H1 (cell line): ENCODE data around the gene PTPA. TPM values are rescaled to one million over a fixed set of nuclear protein-coding genes. Genes with fewer than 3 reads are reported as not detected.

ENCODE experiments used
- CTCF ChIA-PET: fragments of 300-600 bp; sonication (Branson Sonifier 250); formaldehyde crosslinking; loops from one replicate; lab custom pipeline; 2021; ENCODE audit not compliant: partially characterized antibody; lab: Charles Lee
- POLR2A ChIA-PET: fragments of 300-600 bp; sonication (Branson Sonifier 250); formaldehyde crosslinking; loops from one replicate; lab custom pipeline; 2021; ENCODE audit warnings: inconsistent platforms; ENCODE audit not compliant: partially characterized antibody; lab: Charles Lee
- DNase-seq, 2 experiments: peaks; one replicate each; pipeline versions ENCODE4 v3.0.0 to v3.0.0-alpha.2; 2010 to 2022; ENCODE audit warnings: low spot score in 2 of 2, low read depth in 1 of 2, mixed read lengths in 1 of 2
- FAIRE-seq: peaks from 2 replicates; lab custom pipeline; 2011; peaks lifted over from hg19 to GRCh38; lab: Jason Lieb, UNC
- H2AFZ ChIP-seq: 2 replicates; pipeline ENCODE4 v1.8.1; 2012; ENCODE audit warnings: low read length, inconsistent platforms
- H2AK5ac ChIP-seq: 2 replicates; pipeline ENCODE4 v1.6.1; 2013; ENCODE audit warnings: low read depth, low read length
- H2BK120ac ChIP-seq: replicated peaks from 2 replicates; pipeline ENCODE3; 2013; ENCODE audit warnings: low read depth, low read length, inconsistent platforms
- H2BK12ac ChIP-seq: 2 replicates; pipeline ENCODE4 v1.6.1; 2013; ENCODE audit warnings: low read depth, low read length
- H2BK15ac ChIP-seq: 2 replicates; pipeline ENCODE4 v1.6.1; 2013; ENCODE audit warnings: low read length
- H2BK20ac ChIP-seq: 2 replicates; pipeline ENCODE4 v1.6.1; 2013; ENCODE audit warnings: low read length
- H2BK5ac ChIP-seq: 2 replicates; pipeline ENCODE4 v1.6.1; 2013; ENCODE audit warnings: low read depth, low read length
- H3K14ac ChIP-seq: 2 replicates; pipeline ENCODE4 v1.6.1; 2013; ENCODE audit warnings: inconsistent platforms; ENCODE audit not compliant: insufficient read length
- H3K18ac ChIP-seq: 2 replicates; pipeline ENCODE4 v1.6.1; 2013; ENCODE audit warnings: low read length; ENCODE audit errors: extremely low read depth
- H3K23ac ChIP-seq: 2 replicates; pipeline ENCODE4 v1.6.1; 2013; ENCODE audit warnings: inconsistent platforms; ENCODE audit not compliant: insufficient read length
- H3K23me2 ChIP-seq: 2 replicates; pipeline ENCODE4 v1.6.1; 2013; ENCODE audit warnings: low read depth, low read length
- H3K27ac ChIP-seq: 2 replicates; pipeline ENCODE4 v1.6.1; 2011; ENCODE audit warnings: low read depth, low read length, inconsistent platforms
- H3K27me3 ChIP-seq, 4 experiments: replicated peaks in 1 of 4; 1 replicate in 1 of 4; 2 replicates in 3 of 4; pipeline versions ENCODE4 v1.6.1 to v1.8.1; 2011 to 2013; ENCODE audit warnings: low read length in 3 of 4, mild to moderate bottlenecking in 3 of 4, inconsistent platforms in 2 of 4, mixed read lengths in 2 of 4, moderate library complexity in 1 of 4; ENCODE audit not compliant: control insufficient read depth in 3 of 4, insufficient read depth in 3 of 4; ENCODE audit errors: extremely low read depth in 1 of 4
- H3K36me3 ChIP-seq, 4 experiments: 2 replicates each; pipeline versions ENCODE4 v1.6.1 to v1.8.1; 2011 to 2013; ENCODE audit warnings: mild to moderate bottlenecking in 4 of 4, low read length in 3 of 4, moderate library complexity in 2 of 4, control low read depth in 1 of 4, inconsistent platforms in 1 of 4; ENCODE audit not compliant: insufficient read depth in 4 of 4, control insufficient read depth in 2 of 4
- H3K4ac ChIP-seq: replicated peaks from 2 replicates; pipeline ENCODE3; 2013; ENCODE audit warnings: low read length, low read depth, mixed read lengths, inconsistent platforms; ENCODE audit not compliant: insufficient read length
- H3K4me1 ChIP-seq, 4 experiments: replicated peaks in 1 of 4; 1 replicate in 1 of 4; 2 replicates in 3 of 4; pipeline versions ENCODE4 v1.6.1 to v1.8.1; 2011 to 2013; ENCODE audit warnings: low read length in 3 of 4, inconsistent platforms in 2 of 4, mixed read lengths in 1 of 4; ENCODE audit not compliant: insufficient read depth in 4 of 4, control insufficient read depth in 3 of 4
- H3K4me2 ChIP-seq, 2 experiments: 2 replicates each; pipeline versions ENCODE4 v1.6.1 to v1.8.1; 2011 to 2013; ENCODE audit warnings: low read depth in 2 of 2, low read length in 2 of 2, control low read depth in 1 of 2, inconsistent platforms in 1 of 2, mild to moderate bottlenecking in 1 of 2; ENCODE audit not compliant: insufficient read depth in 1 of 2
- H3K4me3 ChIP-seq, 4 experiments: fragments of 200-600, 300-600 bp in 1 of 4; sonication (generic), shearing (Covaris generic), sonication (Bioruptor Twin) in 1 of 4; 2 replicates each; pipeline versions ENCODE4 v1.5.1 to v1.8.1; 2011 to 2016; ENCODE audit warnings: low read length in 4 of 4, low read depth in 3 of 4, control low read depth in 2 of 4, inconsistent platforms in 2 of 4, mild to moderate bottlenecking in 2 of 4, mixed read lengths in 1 of 4, moderate library complexity in 1 of 4; ENCODE audit not compliant: insufficient read depth in 2 of 4; ENCODE audit errors: extremely low read depth in 1 of 4
- H3K56ac ChIP-seq: replicated peaks from 2 replicates; pipeline ENCODE3; 2013; ENCODE audit warnings: low read depth, mild to moderate bottlenecking, mixed read lengths, low read length, inconsistent platforms; ENCODE audit not compliant: insufficient read length
- H3K79me1 ChIP-seq: 2 replicates; pipeline ENCODE4 v1.6.1; 2013; ENCODE audit warnings: low read depth, low read length, control low read depth
- H3K79me2 ChIP-seq, 2 experiments: 2 replicates each; pipeline versions ENCODE4 v1.6.1 to v1.8.1; 2012 to 2013; ENCODE audit warnings: low read length in 2 of 2, mild to moderate bottlenecking in 2 of 2, inconsistent platforms in 1 of 2; ENCODE audit not compliant: insufficient read depth in 2 of 2, control insufficient read depth in 1 of 2
- H3K9ac ChIP-seq, 4 experiments: replicated peaks in 1 of 4; 1 replicate in 1 of 4; 2 replicates in 3 of 4; pipeline versions ENCODE4 v1.6.1 to v1.8.1; 2011 to 2013; ENCODE audit warnings: low read depth in 3 of 4, low read length in 3 of 4, control low read depth in 2 of 4, mild to moderate bottlenecking in 2 of 4, moderate library complexity in 2 of 4, inconsistent platforms in 1 of 4; ENCODE audit errors: extremely low read depth in 1 of 4
- H3K9me3 ChIP-seq, 2 experiments: 2 replicates each; pipeline versions ENCODE4 v1.6.1 to v1.8.1; 2012 to 2013; ENCODE audit warnings: mild to moderate bottlenecking in 2 of 2, moderate library complexity in 2 of 2, control low read depth in 1 of 2, inconsistent platforms in 1 of 2, low read depth in 1 of 2, low read length in 1 of 2, mixed read lengths in 1 of 2; ENCODE audit not compliant: insufficient read depth in 2 of 2
- H4K20me1 ChIP-seq, 2 experiments: replicated peaks in 1 of 2; 2 replicates each; pipeline versions ENCODE3 to v1.8.1; 2011 to 2013; ENCODE audit warnings: inconsistent platforms in 2 of 2, low read length in 2 of 2, mild to moderate bottlenecking in 1 of 2; ENCODE audit not compliant: insufficient read depth in 2 of 2, control insufficient read depth in 1 of 2
- H4K5ac ChIP-seq: 2 replicates; pipeline ENCODE4 v1.6.1; 2013; ENCODE audit warnings: low read length, low read depth, mixed read lengths, inconsistent platforms; ENCODE audit not compliant: insufficient read length
- H4K8ac ChIP-seq: 2 replicates; pipeline ENCODE4 v1.8.0; 2013; ENCODE audit warnings: mild to moderate bottlenecking, moderate library complexity, low read length, inconsistent platforms; ENCODE audit not compliant: insufficient read depth; ENCODE audit errors: extremely low read depth
- H4K91ac ChIP-seq: replicated peaks from 2 replicates; pipeline ENCODE3; 2013; ENCODE audit warnings: low read length, mixed read lengths, inconsistent platforms; ENCODE audit not compliant: insufficient read length
- CBX5 ChIP-seq: fragments of 300-800, 300-1000 bp; sonication (generic); IDR thresholded peaks from 2 replicates; pipeline ENCODE4 v1.7.1; 2016; ENCODE audit warnings: antibody characterized with exemption, low read length, low read depth
- CBX8 ChIP-seq: fragments of 300-800, 300-1000 bp; sonication (generic); IDR thresholded peaks from 2 replicates; pipeline ENCODE4 v1.7.1; 2016; ENCODE audit warnings: low read depth, low read length, borderline replicate concordance
- EGR1 ChIP-seq: IDR thresholded peaks from 2 replicates; pipeline ENCODE4 v1.6.1; 2011; ENCODE audit warnings: low read depth, low read length, borderline replicate concordance
- EP300 ChIP-seq, 2 experiments: IDR thresholded peaks; 1 replicate in 1 of 2; 2 replicates in 1 of 2; pipeline ENCODE4 v1.6.1; 2011 to 2012; ENCODE audit warnings: low read depth in 2 of 2, low read length in 2 of 2, mild to moderate bottlenecking in 2 of 2, borderline replicate concordance in 1 of 2, inconsistent platforms in 1 of 2, moderate library complexity in 1 of 2
- KDM1A ChIP-seq: fragments of 200-600, 300-600 bp; sonication (generic); IDR thresholded peaks from 2 replicates; pipeline ENCODE4 v1.7.1; 2016; ENCODE audit warnings: mild to moderate bottlenecking, low read length, borderline replicate concordance
- KDM4A ChIP-seq: IDR thresholded peaks from one replicate; pipeline ENCODE4 v1.7.1; 2012; ENCODE audit warnings: low read depth, mild to moderate bottlenecking, moderate library complexity, low read length, inconsistent platforms; ENCODE audit not compliant: severe bottlenecking
- MAFK ChIP-seq: IDR thresholded peaks from 2 replicates; pipeline ENCODE4 v1.6.1; 2012; ENCODE audit warnings: low read depth, mild to moderate bottlenecking, improper control_type of control experiment, low read length
- NRF1 ChIP-seq: IDR thresholded peaks from 2 replicates; pipeline ENCODE4 v1.6.1; 2011; ENCODE audit warnings: mild to moderate bottlenecking, low read depth, low read length, improper control_type of control experiment
- PHF8 ChIP-seq: fragments of 200-600 bp; sonication (generic); conservative IDR thresholded peaks from 2 replicates; pipeline ENCODE4 v1.7.1; 2012; ENCODE audit warnings: low read depth, mild to moderate bottlenecking, inconsistent platforms, low read length, moderate library complexity
- RXRA ChIP-seq: IDR thresholded peaks from 2 replicates; pipeline ENCODE4 v1.6.1; 2011; ENCODE audit warnings: low read depth, mild to moderate bottlenecking, low read length, moderate library complexity; ENCODE audit not compliant: insufficient read depth
- SAP30 ChIP-seq: fragments of 300-600 bp; sonication (generic); IDR thresholded peaks from 2 replicates; pipeline ENCODE4 v1.7.1; 2012; ENCODE audit warnings: low read length, moderate library complexity, mild to moderate bottlenecking, inconsistent platforms; ENCODE audit not compliant: insufficient read depth, insufficient replicate concordance
- TBP ChIP-seq: IDR thresholded peaks from 2 replicates; pipeline ENCODE4 v1.6.1; 2011; ENCODE audit warnings: low read depth, low read length, improper control_type of control experiment
- WGBS, 2 experiments: shearing (Covaris generic) in 1 of 2; methylation state at CpG; one replicate each; pipeline versions ENCODE4 v1.1.6 to v1.1.7; 2013 to 2015; ENCODE audit warnings: low lambda C conversion rate in 2 of 2, mixed read lengths in 2 of 2, inconsistent platforms in 1 of 2, low coverage in 1 of 2, missing lambda C conversion rate in 1 of 2; ENCODE audit not compliant: insufficient replicate concordance in 2 of 2, insufficient coverage in 1 of 2, insufficient read length in 1 of 2; ENCODE audit errors: extremely low coverage in 1 of 2, missing lambda C conversion rate in 1 of 2; 5-methylcytosine and 5-hydroxymethylcytosine counted together
- polyA plus RNA-seq, 7 experiments: library from polyadenylated mRNA; depleted of rRNA in 3 of 7; stranded (reverse) in 5 of 7; unstranded in 2 of 7; fragments of >200 nt in 5 of 7; fragments of 200-250 nt in 2 of 7; gene quantifications; 1 replicate in 5 of 7; 2 replicates in 1 of 7; 4 replicates in 1 of 7; pipeline versions ENCODE4 v1.2.1 to v1.2.3, GENCODE V29; 2011 to 2013; ENCODE audit warnings: missing spikeins in 2 of 7, mixed read lengths in 2 of 7
- total RNA-seq: library from RNA; stranded (reverse); fragmentation: NEBNext Ultra II Directional; extraction: Animal tissue kit (Norgen Biotek cat#: 25700); gene quantifications from 2 replicates; pipeline ENCODE4 v1.2.1, GENCODE V29; 2021
- TF ChIP-seq, protein P1 (sequence below): IDR thresholded peaks from 2 replicates; pipeline ENCODE4 v1.6.1; 2012; ENCODE audit warnings: inconsistent platforms

The PTPA gene
- total and polyA plus RNA-seq, 2 of the 8 experiments (the other 6 are each of a cell fraction or from before 2014, with no cell fraction given), result 114 to 145 TPM

DNA sequence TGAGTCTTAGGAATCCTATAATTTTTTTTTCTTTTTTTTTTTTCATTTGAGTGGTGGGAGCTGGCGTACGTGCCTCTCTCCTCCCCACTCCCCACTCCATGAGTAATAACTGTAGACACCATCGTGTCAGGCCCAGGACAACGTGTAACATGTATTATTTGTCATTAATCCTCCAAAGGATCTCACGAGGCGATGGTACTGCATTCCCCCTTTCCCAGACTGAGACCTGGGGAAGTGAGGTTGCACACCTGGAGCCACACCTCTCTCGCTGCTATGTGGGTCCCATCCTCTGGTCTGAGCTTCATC lies 73.0 kb downstream of the PTPA start:
- Histone ChIP-seq H3K23ac (no peak overlapping the region), H3K9me3 (peaks cover 0 to 5% of the 10 kb centered on the region in 2 experiments; a peak in 2 of 4 replicates), H3K18ac (no peak overlapping the region), H2BK5ac (no peak overlapping the region), H3K56ac (no peak overlapping the region), H4K8ac (no peak overlapping the region), H3K4me3 (no peak overlapping the region), H3K4me2 (no peak overlapping the region), H3K27me3 (peaks cover 30 to 54% (median 51%) of the 10 kb centered on the region in 4 experiments), H3K79me1 (no peaks in the 10 kb centered on the region), H2BK15ac (no peak overlapping the region), H2BK120ac (no peak overlapping the region), H3K14ac (no peak overlapping the region), H3K9ac (no peak overlapping the region), H4K20me1 (peaks cover 3 to 12% of the 10 kb centered on the region in 2 experiments), H3K27ac (no peak overlapping the region), H3K36me3 (no peaks in the 10 kb centered on the region), H2AFZ (no peak overlapping the region), H3K4me1 (peaks cover 0 to 5% (median 4%) of the 10 kb centered on the region in 4 experiments; a peak in 5 of 7 replicates), H3K4ac (no peak overlapping the region), H2BK20ac (no peak overlapping the region), H3K79me2 (no peaks in the 10 kb centered on the region), H4K5ac (no peak overlapping the region), H2AK5ac (no peak overlapping the region), H2BK12ac (no peak overlapping the region), H3K23me2 (peaks cover 7% of the 10 kb centered on the region), H4K91ac (no peak overlapping the region)
- CTCF ChIA-PET, result interaction anchor here (1.0 to 27.8 kb wide), 16 partner anchors 8 to 430 kb away, joined by 3 to 831 read pairs (median 8); no protein-coding TSS in a partner anchor
- 85% methylated on average over 7 of the region's 7 CpGs; no CpG with 5 or more reads in 1 of the 2 experiments for WGBS, 2 experiments
- DNase-seq (no peak), FAIRE-seq (no peak)
- POLR2A ChIA-PET, result interaction anchor here (0.9 to 1.4 kb wide), 5 partner anchors 14 to 45 kb away, joined by 3 to 7 read pairs (median 4); no protein-coding TSS in a partner anchor
- no peak for TF ChIP-seq KDM4A
- TF ChIP-seq, protein P1, sequence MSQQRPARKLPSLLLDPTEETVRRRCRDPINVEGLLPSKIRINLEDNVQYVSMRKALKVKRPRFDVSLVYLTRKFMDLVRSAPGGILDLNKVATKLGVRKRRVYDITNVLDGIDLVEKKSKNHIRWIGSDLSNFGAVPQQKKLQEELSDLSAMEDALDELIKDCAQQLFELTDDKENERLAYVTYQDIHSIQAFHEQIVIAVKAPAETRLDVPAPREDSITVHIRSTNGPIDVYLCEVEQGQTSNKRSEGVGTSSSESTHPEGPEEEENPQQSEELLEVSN, result no peak
- TF ChIP-seq MAFK, result no peak
- TF ChIP-seq CBX8, result no peak
- no peak for TF ChIP-seq EGR1
- no peak for TF ChIP-seq SAP30
- TF ChIP-seq NRF1, result no peak
- no peak for TF ChIP-seq EP300 (IDR thresholded peaks at IDR 0.05; ENCODE audit: borderline replicate concordance in 1 of 2, low read depth in 2 of 2, low read length in 2 of 2)
- no peak for TF ChIP-seq PHF8
- TF ChIP-seq RXRA, result no peak
- no peak for TF ChIP-seq TBP
- no peak for TF ChIP-seq KDM1A
- TF ChIP-seq CBX5, result no peak
